DND-41 (cell line): ENCODE measurements around the gene RHBDD1.

Experiments used
- ATAC-seq: fragments of 200-7000 bp; cut with Tn5 transposase; 3 replicates; pipeline ENCODE4 v1.9.1; 2021; ENCODE audit warnings: low read depth; ENCODE audit not compliant: insufficient read depth
- DNase-seq: peaks from one replicate; pipeline ENCODE4 v3.0.0-alpha.2; 2020
- H2AFZ ChIP-seq: 2 replicates; pipeline ENCODE4 v1.6.0; 2012; ENCODE audit warnings: low read depth, low read length
- H3K27ac ChIP-seq: 2 replicates; pipeline ENCODE4 v1.5.1; 2012; ENCODE audit warnings: low read length, inconsistent platforms
- H3K27me3 ChIP-seq: fragments of 200-600 bp; sonication (generic); 2 replicates; pipeline ENCODE4 v1.6.0; 2012; ENCODE audit warnings: low read length, mild to moderate bottlenecking, inconsistent platforms; ENCODE audit not compliant: insufficient read depth, poor library complexity
- H3K36me3 ChIP-seq: 2 replicates; pipeline ENCODE4 v1.5.1; 2012; ENCODE audit warnings: low read length, inconsistent platforms; ENCODE audit not compliant: insufficient read depth
- H3K4me1 ChIP-seq: 2 replicates; pipeline ENCODE4 v1.5.1; 2012; ENCODE audit warnings: mild to moderate bottlenecking, low read length; ENCODE audit not compliant: insufficient read depth
- H3K4me2 ChIP-seq: 2 replicates; pipeline ENCODE4 v1.6.0; 2012; ENCODE audit warnings: mild to moderate bottlenecking, moderate library complexity, low read length, inconsistent platforms; ENCODE audit not compliant: insufficient read depth
- H3K4me3 ChIP-seq, 2 experiments: fragments of 200-600 bp in 1 of 2; shearing (Covaris generic) in 1 of 2; 2 replicates each; pipeline ENCODE4 v1.5.1; 2012 to 2016; ENCODE audit warnings: inconsistent platforms in 2 of 2, low read length in 2 of 2, mild to moderate bottlenecking in 2 of 2, low read depth in 1 of 2, moderate library complexity in 1 of 2
- H3K79me2 ChIP-seq: 2 replicates; pipeline ENCODE4 v1.6.0; 2012; ENCODE audit warnings: low read length, inconsistent platforms; ENCODE audit not compliant: insufficient read depth
- H3K9ac ChIP-seq: 2 replicates; pipeline ENCODE4 v1.6.0; 2012; ENCODE audit warnings: low read depth, mild to moderate bottlenecking, inconsistent platforms, low read length, moderate library complexity
- H3K9me3 ChIP-seq: 2 replicates; pipeline ENCODE4 v1.5.1; 2012; ENCODE audit warnings: low read length, moderate library complexity, mild to moderate bottlenecking, inconsistent platforms; ENCODE audit not compliant: insufficient read depth, severe bottlenecking
- H4K20me1 ChIP-seq: 2 replicates; pipeline ENCODE4 v1.6.0; 2012; ENCODE audit warnings: low read length; ENCODE audit not compliant: insufficient read depth
- CTCF ChIP-seq: IDR thresholded peaks from 2 replicates; pipeline ENCODE4 v1.5.1; 2012; ENCODE audit warnings: borderline replicate concordance, low read length, moderate library complexity, mild to moderate bottlenecking; ENCODE audit not compliant: poor library complexity, severe bottlenecking; ENCODE audit errors: extremely low read depth
- EZH2 ChIP-seq: IDR thresholded peaks from 3 replicates; pipeline ENCODE4 v1.6.1; 2012; ENCODE audit warnings: borderline replicate concordance, low read depth, mild to moderate bottlenecking, moderate library complexity, low read length, inconsistent platforms; ENCODE audit not compliant: severe bottlenecking

Gene RHBDD1

GRCh38 chr2:227029426-227030105, 193.7 kb downstream of the RHBDD1 start:
- Histone ChIP-seq H3K36me3 (no peaks in the 10 kb centered on the region), H3K9me3 (no peaks in the 10 kb centered on the region), H2AFZ (no peak overlapping the region), H3K79me2 (no peaks in the 10 kb centered on the region), H4K20me1 (no peaks in the 10 kb centered on the region), H3K27ac (no peak overlapping the region), H3K4me2 (no peak overlapping the region), H3K4me1 (no peaks in the 10 kb centered on the region), H3K27me3 (no peaks in the 10 kb centered on the region), H3K9ac (no peak overlapping the region), H3K4me3 (no peak overlapping the region)
- TF ChIP-seq CTCF (no peak), EZH2 (no peak)
- DNase-seq (no peak), ATAC-seq (no peak)

- H3K9ac ChIP-seq: no peak overlapping the region
Measured at GRCh38 chr2:227030789-227031188, 194.9 kb downstream of the RHBDD1 start.

GRCh38 chr2:227031379-227031778, 195.5 kb downstream of the RHBDD1 start:
- Histone ChIP-seq H3K9ac (no peak overlapping the region), H3K9me3 (no peaks in the 10 kb centered on the region), H3K36me3 (no peaks in the 10 kb centered on the region), H3K79me2 (no peaks in the 10 kb centered on the region), H3K4me2 (no peak overlapping the region), H3K27me3 (no peaks in the 10 kb centered on the region), H4K20me1 (no peaks in the 10 kb centered on the region), H3K4me3 (no peak overlapping the region), H3K27ac (no peak overlapping the region), H2AFZ (no peak overlapping the region), H3K4me1 (no peaks in the 10 kb centered on the region)
- no peak for ATAC-seq
- peak; percentile 6 for DNase-seq
- no peak for TF ChIP-seq EZH2

More at GRCh38 chr2:227030789-227031188, 194.9 kb downstream of the RHBDD1 start:
- Histone ChIP-seq H3K4me1 (no peaks in the 10 kb centered on the region), H4K20me1 (no peaks in the 10 kb centered on the region), H3K4me3 (no peak overlapping the region), H3K4me2 (no peak overlapping the region), H3K27ac (no peak overlapping the region), H2AFZ (no peak overlapping the region), H3K9me3 (no peaks in the 10 kb centered on the region), H3K27me3 (no peaks in the 10 kb centered on the region), H3K79me2 (no peaks in the 10 kb centered on the region), H3K36me3 (no peaks in the 10 kb centered on the region)
- TF ChIP-seq EZH2: no peak
- no peak for TF ChIP-seq CTCF
- ATAC-seq: no peak
- no peak for DNase-seq

- Histone ChIP-seq H3K4me2 (no peak overlapping the region), H3K36me3 (no peaks in the 10 kb centered on the region), H3K27ac (no peak overlapping the region), H3K27me3 (no peaks in the 10 kb centered on the region), H3K4me3 (no peak overlapping the region), H3K9ac (no peak overlapping the region), H3K4me1 (no peaks in the 10 kb centered on the region), H3K9me3 (no peaks in the 10 kb centered on the region), H4K20me1 (no peaks in the 10 kb centered on the region), H2AFZ (no peak overlapping the region), H3K79me2 (no peaks in the 10 kb centered on the region)
- no peak for ATAC-seq
- TF ChIP-seq EZH2: no peak
- peak; percentile 49 for TF ChIP-seq CTCF
- DNase-seq: peak; percentile 7
Measured at GRCh38 chr2:227033471-227034148, 197.8 kb downstream of the RHBDD1 start.
